HG03025 (cell line): ENCODE results near the gene SRSF6.
"Not testable (repeated sequence)": the region's sequence is repeated elsewhere in the genome, so short reads cannot be mapped to it uniquely, and the experiment has no call there.

ENCODE experiments used
- ATAC-seq: cut with Tn5 transposase; IDR thresholded peaks from one replicate; pipeline ENCODE4 v1.9.1; 2021; ENCODE audit warnings: mild to moderate bottlenecking, moderate library complexity; ENCODE audit not compliant: unreplicated experiment, low FRiP score

The SRSF6 gene

DNA sequence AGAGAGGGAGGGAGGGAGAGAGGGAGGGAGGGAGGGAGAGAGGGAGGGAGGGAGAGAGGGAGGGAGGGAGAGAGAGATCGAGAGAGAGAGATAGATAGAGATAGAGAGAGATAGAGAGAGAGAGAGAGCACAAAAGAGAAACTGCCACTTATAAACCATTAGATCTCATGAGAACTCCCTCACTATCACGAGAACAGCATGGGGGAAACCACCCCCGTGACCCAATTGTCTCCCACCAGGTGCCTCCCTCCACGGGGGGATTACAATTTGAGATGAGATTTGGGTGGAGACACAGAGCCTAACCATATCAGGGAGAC is 9.3 kb upstream of the SRSF6 start:
- ATAC-seq: not testable (repeated sequence)

GRCh38 chr20:43448748-43449535 is 8.8 kb upstream of the SRSF6 start:
- ATAC-seq: no peak

- ATAC-seq: no peak
Observed at GRCh38 chr20:43450841-43451799, 6.6 kb upstream of the SRSF6 start.

DNA sequence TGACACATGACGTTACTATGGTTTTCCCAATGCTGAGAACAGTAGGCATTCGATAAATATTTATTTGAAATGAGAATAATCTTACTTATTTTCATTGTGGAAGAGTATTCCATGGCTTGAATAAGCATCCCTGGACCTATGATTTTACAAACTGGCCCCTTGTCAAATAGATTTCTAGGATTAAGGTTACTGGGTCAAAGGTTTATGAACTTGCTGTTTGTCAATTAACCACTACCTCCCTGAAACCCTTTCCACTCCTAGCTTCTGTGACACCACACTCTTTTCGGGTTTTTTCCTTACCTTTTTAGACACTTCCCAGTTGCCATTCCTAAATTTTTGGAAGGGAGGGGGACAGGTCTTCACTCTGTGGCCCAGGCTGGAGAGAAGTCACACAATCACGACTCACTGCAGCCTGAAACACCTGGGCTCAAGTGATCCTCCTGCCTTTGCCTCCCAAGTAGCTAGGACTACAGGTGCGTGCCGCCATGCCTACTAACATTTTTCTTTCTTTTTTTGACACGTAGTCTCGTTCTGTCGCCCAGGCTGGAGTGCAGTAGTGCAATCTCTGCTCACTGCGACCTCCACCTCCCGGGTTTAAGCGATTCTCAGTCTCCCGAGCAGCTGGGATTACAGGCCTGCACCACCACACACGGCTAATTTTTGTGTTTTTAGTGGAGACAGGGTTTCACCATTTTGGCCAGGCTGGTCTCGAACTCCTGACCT is 5.1 kb upstream of the SRSF6 start:
- no peak for ATAC-seq

- ATAC-seq: not testable (repeated sequence)
Observed at GRCh38 chr20:43456252-43456651, 1.4 kb upstream of the SRSF6 start.

DNA sequence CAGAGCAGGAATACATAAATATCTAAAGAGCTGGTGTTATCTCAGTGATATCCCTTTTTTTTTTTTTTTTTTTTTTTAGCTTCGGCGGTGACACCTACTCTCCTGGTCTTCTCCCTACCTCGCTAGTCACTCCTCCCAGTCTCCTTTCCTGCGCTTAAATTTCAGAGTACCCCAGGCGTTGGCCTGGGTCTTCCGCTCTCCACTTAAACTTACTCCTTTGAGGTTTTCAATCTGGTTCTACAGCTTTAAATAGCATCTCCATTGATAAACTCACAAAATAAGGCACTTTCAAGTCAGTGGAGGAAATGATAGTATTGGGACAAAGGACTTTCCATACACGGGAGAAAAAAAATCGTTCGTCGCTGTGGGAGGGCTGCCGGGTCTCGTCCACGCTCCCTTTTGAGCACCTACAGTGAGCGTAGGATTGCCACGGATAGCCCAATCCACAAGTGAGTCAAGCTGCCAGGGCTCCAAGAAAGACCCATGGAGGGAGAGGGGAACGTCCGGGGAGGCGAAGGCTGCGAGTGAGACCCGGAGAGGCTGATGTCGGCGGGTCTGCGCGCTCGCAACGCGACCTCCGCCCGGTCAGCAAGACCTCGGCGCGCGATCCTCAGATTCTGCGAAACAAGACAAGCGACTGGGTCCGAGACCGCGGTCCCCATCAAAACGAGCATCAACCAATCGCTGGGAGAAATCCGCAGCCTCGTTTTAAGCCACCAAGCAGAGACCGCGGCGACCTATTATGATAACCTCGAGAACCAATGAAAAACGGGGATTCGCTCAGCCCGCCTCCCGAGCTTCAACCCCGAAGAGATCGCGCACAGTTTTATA is 672 bp upstream of the SRSF6 start:
- peak; percentile 83 for ATAC-seq

GRCh38 chr20:43458422-43458924 is 777 bp downstream of the SRSF6 start:
- ATAC-seq: peak; percentile 8

GRCh38 chr20:43459022-43459942 is 1.6 kb downstream of the SRSF6 start:
- no peak for ATAC-seq

DNA sequence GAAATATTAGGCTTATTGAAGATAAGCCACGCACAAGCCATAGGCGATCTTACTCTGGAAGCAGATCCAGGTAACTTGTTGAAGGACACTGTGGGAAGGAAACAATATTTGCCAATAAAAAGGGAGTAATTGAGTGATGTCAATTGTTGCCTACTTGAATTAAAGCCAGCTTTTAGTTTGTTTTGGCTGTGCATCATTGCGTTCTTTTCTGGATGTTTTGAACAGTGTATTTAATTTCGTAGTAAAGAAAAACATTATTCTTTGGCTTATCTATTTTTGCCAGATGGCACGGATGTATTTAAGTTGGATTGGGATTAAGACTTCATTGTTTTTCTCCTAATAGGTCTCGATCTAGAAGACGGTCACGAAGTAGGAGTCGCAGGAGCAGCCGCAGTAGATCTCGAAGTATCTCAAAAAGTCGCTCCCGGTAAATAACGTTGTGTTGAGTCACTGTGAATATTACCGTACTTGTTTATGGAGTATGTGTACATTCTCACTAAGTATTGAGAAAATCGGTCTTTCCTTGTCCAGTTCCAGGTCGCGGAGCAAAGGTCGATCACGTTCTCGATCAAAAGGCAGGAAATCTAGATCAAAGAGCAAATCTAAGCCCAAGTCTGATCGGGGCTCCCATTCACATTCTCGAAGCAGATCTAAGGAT is 2.6 kb downstream of the SRSF6 start:
- ATAC-seq: no peak

DNA sequence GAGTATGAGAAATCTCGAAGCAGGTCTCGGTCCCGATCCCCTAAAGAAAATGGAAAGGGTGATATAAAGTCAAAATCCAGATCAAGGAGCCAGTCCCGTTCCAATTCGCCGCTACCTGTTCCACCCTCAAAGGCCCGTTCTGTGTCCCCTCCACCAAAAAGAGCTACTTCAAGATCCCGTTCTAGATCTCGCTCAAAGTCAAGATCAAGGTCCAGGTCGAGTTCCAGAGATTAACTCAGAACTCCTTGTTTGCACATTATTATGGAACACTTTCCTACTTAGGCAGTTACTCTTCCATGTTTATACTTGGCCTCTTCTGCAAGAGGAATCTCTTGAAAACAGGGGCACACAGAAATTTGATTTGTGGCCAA is 3.1 kb downstream of the SRSF6 start:
- no peak for ATAC-seq

DNA sequence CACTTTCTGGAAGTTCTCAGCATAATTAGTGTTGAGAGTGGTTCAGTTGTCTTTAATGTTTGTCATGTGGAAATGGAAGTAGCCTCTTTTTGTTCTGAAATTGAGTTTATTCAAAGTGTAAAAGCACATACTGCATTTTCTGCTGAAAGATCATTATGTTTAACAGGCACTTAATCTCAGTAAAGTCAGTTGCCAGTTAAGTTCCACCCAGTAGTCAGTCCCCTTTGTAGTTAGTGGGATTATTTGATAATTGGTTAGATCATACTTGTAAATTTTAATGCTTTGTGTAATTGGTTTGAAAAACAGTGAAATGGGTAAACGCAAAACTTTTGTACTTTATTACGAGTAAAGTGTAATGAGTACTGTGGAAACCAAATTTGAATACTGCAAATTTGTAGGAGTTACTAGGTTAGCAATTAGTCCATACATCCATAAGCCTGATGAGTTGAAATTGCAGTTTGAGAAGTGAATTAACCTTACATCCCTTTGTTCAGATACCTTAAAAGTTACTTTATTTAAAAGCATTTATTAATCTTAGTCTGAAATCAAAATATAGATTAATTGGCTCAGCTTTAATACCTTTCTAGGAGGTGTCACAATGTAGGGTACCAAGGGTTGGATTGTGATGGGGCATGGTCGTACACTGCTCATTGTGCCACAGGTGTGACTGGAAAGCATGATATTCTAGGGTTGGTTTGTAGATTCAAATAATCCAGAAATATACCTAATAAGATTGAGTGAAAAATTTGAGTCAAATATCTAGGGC is 4.4 kb downstream of the SRSF6 start:
- ATAC-seq: no peak

DNA sequence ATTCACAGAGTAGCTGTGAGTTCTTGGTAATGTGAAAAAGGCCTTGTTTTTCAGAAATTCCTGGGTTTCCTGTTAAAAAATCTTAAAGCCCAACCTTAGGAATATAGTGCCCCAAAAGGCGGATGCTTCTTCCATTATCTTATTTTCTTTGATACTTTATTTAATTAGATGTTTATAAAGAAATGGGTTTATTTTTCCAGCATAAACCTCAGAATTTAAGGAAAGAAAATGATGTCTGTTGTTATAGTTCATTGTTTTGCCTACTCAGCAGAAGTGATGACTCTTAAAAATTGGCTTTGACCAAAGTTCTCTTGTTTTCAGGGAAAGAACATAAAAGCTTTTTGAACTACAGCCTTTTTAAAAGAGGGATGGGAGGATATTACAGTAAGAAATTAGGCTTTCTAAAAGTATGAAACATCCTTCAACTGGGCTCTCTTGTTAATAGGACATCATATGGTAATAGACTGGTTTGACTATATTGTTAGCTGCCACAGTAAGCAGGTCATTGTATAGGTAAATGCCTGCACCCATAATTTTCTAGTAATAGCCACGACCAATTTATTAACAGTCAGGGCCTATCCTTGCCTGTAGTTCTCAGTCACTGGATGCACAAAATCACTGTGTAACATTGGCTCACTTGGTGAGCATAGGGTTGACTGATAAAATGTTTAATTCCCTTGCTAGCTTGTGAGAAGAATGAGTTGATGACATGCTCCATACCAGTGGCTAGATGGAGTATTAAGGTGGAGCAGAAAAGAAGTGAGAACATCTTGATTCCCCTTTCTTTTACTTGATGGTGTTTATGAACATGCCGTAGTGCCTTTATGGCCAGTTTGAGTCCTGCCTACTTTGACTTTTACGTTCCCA is 5.2 kb downstream of the SRSF6 start:
- no peak for ATAC-seq

- ATAC-seq: no peak
Observed at GRCh38 chr20:43463527-43464218, 6.0 kb downstream of the SRSF6 start.

GRCh38 chr20:43464219-43464790 is 6.6 kb downstream of the SRSF6 start:
- no peak for ATAC-seq

- ATAC-seq: no peak
Observed at GRCh38 chr20:43465625-43465943, 7.9 kb downstream of the SRSF6 start.

- no peak for ATAC-seq
Observed at GRCh38 chr20:43467589-43467988, 9.9 kb downstream of the SRSF6 start.
